Neural progenitor cell (in vitro differentiated cells): ENCODE data around the gene VAV1.

Experiments used
- CTCF ChIP-seq: fragments of 200-600 bp; sonication (generic); IDR thresholded peaks from 2 replicates; pipeline ENCODE4 v1.5.1; 2017; ENCODE audit warnings: antibody characterized with exemption, mild to moderate bottlenecking
- EZH2 ChIP-seq: fragments of 200-600 bp; sonication (generic); IDR thresholded peaks from 2 replicates; pipeline ENCODE4 v1.6.1; 2017; ENCODE audit warnings: antibody characterized with exemption, mild to moderate bottlenecking, moderate library complexity
- EZH2phosphoT487 ChIP-seq: fragments of 200-600 bp; sonication (generic); IDR thresholded peaks from 2 replicates; pipeline ENCODE4 v1.6.1; 2017; ENCODE audit warnings: antibody characterized with exemption

- TF ChIP-seq CTCF = no peak
- TF ChIP-seq EZH2phosphoT487 = no peak
- TF ChIP-seq EZH2 = no peak
Measured at GRCh38 chr19:6768236-6768785, 4.2 kb upstream of the VAV1 start.
